Activated T-cell treated with anti-CD3 and anti-CD28 coated beads, Interleukin-2, amount 50 U/mL, for 72 hours (primary cell): ENCODE results near the gene MT1F. TPM values are rescaled to one million over a fixed set of nuclear protein-coding genes. Genes with fewer than 3 reads are reported as not detected.
A peak's percentile ranks its signal among the peaks of the same experiment; 100 is the strongest.

Experiments
- ATAC-seq, 2 donors: fragments of 150-1000 bp; cut with Tn5 transposase; replicated peaks in 1 of 2; 2 replicates each; pipeline ENCODE4 v1.10.0; 2021; ENCODE audit warnings: moderate library complexity in 2 of 2, mild to moderate bottlenecking in 1 of 2
- DNase-seq, 2 donors: peaks; one replicate each; pipeline ENCODE4 v3.0.0; 2021 to 2022; ENCODE audit warnings: mixed read lengths in 1 of 2
- H3K27ac Mint-ChIP-seq: one replicate; pipeline ENCODE4 v1.8.0; 2022; ENCODE audit warnings: mild to moderate bottlenecking, moderate library complexity, mixed read lengths
- H3K27me3 Mint-ChIP-seq: one replicate; pipeline ENCODE4 v1.8.0; 2022; ENCODE audit warnings: low read depth, mixed read lengths
- H3K36me3 Mint-ChIP-seq, 2 donors: one replicate each; pipeline ENCODE4 v1.8.0; 2022; ENCODE audit warnings: mixed read lengths in 2 of 2, mild to moderate bottlenecking in 1 of 2; ENCODE audit not compliant: insufficient read depth in 2 of 2
- H3K4me1 Mint-ChIP-seq: one replicate; pipeline ENCODE4 v1.8.0; 2022; ENCODE audit warnings: low read depth, mixed read lengths
- H3K4me3 Mint-ChIP-seq, 2 donors: one replicate each; pipeline ENCODE4 v1.8.0; 2022; ENCODE audit warnings: mild to moderate bottlenecking in 2 of 2, mixed read lengths in 2 of 2, moderate library complexity in 2 of 2
- H3K9me3 Mint-ChIP-seq, 2 donors: one replicate each; pipeline ENCODE4 v1.8.0; 2022; ENCODE audit warnings: mixed read lengths in 2 of 2
- total RNA-seq, 2 donors: library from RNA; stranded (reverse); gene quantifications; one replicate each; pipeline ENCODE4 v1.2.3, GENCODE V29; 2022

The MT1F gene
- total RNA-seq, 2 donors from 2014 or later = 39.1 to 48.4 TPM

- ATAC-seq (peak in 1 of 2 donors; percentile 34), DNase-seq (no peak)
- Mint-ChIP-seq H3K9me3 (no peaks in the 10 kb centered on the region), H3K4me1 (peaks cover 42% of the 10 kb centered on the region), H3K36me3 (no peaks in the 10 kb centered on the region), H3K27ac (no peak overlapping the region), H3K27me3 (peaks cover 50% of the 10 kb centered on the region), H3K4me3 (no peak overlapping the region)
Measured at GRCh38 chr16:56630134-56630533, 27.6 kb upstream of the MT1F start.

GRCh38 chr16:56631197-56631596, 26.6 kb upstream of the MT1F start:
- H3K9me3 Mint-ChIP-seq = no peaks in the 10 kb centered on the region

DNA sequence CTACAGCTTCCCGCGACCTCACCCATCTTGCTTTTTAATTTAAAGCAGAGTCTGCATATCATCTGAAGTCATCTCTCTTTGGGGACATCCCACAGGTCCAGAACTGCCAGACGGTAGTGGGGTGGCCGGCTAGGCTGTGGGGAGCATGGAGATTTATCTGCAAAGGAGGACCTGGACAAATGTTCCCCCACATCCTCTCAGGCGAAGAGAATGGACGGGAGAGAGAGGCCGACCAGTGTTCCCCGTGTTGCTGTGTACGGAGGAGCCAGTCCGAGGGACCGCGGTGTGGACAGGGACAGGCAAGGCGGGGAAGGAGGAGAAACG, 26.0 kb upstream of the MT1F start:
- DNase-seq (no peak), ATAC-seq (no peak)
- Mint-ChIP-seq H3K4me1 (peaks cover 43% of the 10 kb centered on the region), H3K27me3 (peaks cover 66% of the 10 kb centered on the region), H3K27ac (no peak overlapping the region), H3K9me3 (no peaks in the 10 kb centered on the region), H3K4me3 (peak overlapping the region; percentile 76 to 85), H3K36me3 (no peaks in the 10 kb centered on the region)

More at GRCh38 chr16:56631197-56631596, 26.6 kb upstream of the MT1F start:
- DNase-seq (no peak), ATAC-seq (no peak)
- Mint-ChIP-seq H3K4me3 (peak overlapping the region; percentile 76 to 85), H3K27ac (no peak overlapping the region), H3K36me3 (no peaks in the 10 kb centered on the region), H3K4me1 (peaks cover 43% of the 10 kb centered on the region), H3K27me3 (peaks cover 60% of the 10 kb centered on the region)

- peaks cover 71% of the 10 kb centered on the region for H3K27me3 Mint-ChIP-seq
- no peaks in the 10 kb centered on the region for H3K9me3 Mint-ChIP-seq
- H3K27ac Mint-ChIP-seq = no peak within 1 kb of the TSS
- DNase-seq (peak in 1 of 2 donors; percentile 39), ATAC-seq (peak; percentile 59 to 70)
- H3K4me3 Mint-ChIP-seq = peak within 1 kb of the TSS; percentile 76 to 85
- H3K36me3 Mint-ChIP-seq = no peaks in the 10 kb centered on the region
- H3K4me1 Mint-ChIP-seq = peaks cover 47% of the 10 kb centered on the region
Measured at GRCh38 chr16:56632156-56632847, 25.5 kb upstream of the MT1F start, which contains the start of gene MT1M. MT1M (plus strand) TSS chr16:56632659; CDS start chr16:56632732, 73 bp downstream.

- no peaks in the 10 kb centered on the region for H3K36me3 Mint-ChIP-seq
- no peaks in the 10 kb centered on the region for H3K9me3 Mint-ChIP-seq
- H3K27ac Mint-ChIP-seq = no peak overlapping the region
- H3K27me3 Mint-ChIP-seq = peaks cover 77% of the 10 kb centered on the region
- H3K4me1 Mint-ChIP-seq = peaks cover 52% of the 10 kb centered on the region
- DNase-seq (no peak), ATAC-seq (no peak)
- peak overlapping the region; percentile 76 to 85 for H3K4me3 Mint-ChIP-seq
Measured at GRCh38 chr16:56632848-56633365, 24.9 kb upstream of the MT1F start.

DNA sequence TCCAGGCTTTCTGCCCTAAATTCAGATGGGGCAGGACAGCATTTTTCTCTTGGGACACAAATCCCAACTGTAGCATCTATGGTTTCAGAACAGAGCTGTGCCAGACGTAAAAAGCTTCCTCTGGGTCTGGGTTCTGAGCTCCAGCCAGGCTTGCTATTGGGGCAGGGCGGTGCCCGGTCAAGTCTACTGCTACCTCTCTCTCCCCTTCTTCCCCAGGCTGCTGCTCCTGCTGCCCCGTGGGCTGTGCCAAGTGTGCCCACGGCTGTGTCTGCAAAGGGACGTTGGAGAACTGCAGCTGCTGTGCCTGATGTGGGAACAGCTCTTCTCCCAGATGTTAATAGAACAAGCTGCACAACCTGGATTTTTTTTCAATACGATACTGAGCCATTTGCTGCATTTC, 24.2 kb upstream of the MT1F start:
- Mint-ChIP-seq H3K27me3 (peaks cover 83% of the 10 kb centered on the region), H3K27ac (no peak overlapping the region), H3K4me1 (peaks cover 56% of the 10 kb centered on the region), H3K4me3 (no peak overlapping the region), H3K9me3 (no peaks in the 10 kb centered on the region), H3K36me3 (no peaks in the 10 kb centered on the region)
- no peak for DNase-seq
- no peak for ATAC-seq

GRCh38 chr16:56634715-56635440, 22.9 kb upstream of the MT1F start:
- H3K4me3 Mint-ChIP-seq = peak overlapping the region; percentile 68 to 84
- DNase-seq = no peak
- H3K36me3 Mint-ChIP-seq = no peaks in the 10 kb centered on the region
- H3K27me3 Mint-ChIP-seq = peaks cover 95% of the 10 kb centered on the region
- no peak for ATAC-seq
- no peak overlapping the region for H3K27ac Mint-ChIP-seq
- no peaks in the 10 kb centered on the region for H3K9me3 Mint-ChIP-seq
- H3K4me1 Mint-ChIP-seq = peaks cover 55% of the 10 kb centered on the region

DNA sequence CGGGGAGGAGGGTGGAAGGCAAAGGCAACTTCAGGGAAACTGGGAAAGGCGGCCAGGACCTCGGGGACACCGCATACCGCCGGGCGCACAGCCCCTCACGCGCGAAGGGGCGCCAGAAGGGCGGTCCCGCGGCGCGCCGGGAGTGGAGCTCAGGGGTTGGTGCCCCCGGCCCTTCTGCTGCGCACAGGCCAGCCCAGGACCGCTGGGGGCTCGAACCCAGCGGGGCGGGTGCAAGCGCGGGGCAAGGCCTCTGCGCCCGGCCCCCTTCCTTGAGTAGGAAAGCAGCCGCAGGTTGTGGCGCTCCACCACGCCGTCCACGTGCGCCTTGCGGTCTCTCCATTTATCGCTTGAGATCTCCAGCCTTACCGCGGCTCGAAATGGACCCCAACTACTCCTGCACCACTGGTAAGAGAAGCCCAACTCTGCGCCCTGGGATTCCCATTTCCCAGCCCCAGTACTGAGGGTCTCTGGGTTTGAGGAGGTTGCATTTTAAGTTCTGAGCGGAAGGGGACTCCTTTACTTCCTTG, 22.3 kb upstream of the MT1F start:
- peak overlapping the region; percentile 68 to 84 for H3K4me3 Mint-ChIP-seq
- ATAC-seq = no peak
- DNase-seq = no peak
- H3K36me3 Mint-ChIP-seq = no peaks in the 10 kb centered on the region
- H3K27me3 Mint-ChIP-seq = peaks cover 95% of the 10 kb centered on the region
- peaks cover 49% of the 10 kb centered on the region for H3K4me1 Mint-ChIP-seq
- no peaks in the 10 kb centered on the region for H3K9me3 Mint-ChIP-seq
- H3K27ac Mint-ChIP-seq = no peak overlapping the region

DNA sequence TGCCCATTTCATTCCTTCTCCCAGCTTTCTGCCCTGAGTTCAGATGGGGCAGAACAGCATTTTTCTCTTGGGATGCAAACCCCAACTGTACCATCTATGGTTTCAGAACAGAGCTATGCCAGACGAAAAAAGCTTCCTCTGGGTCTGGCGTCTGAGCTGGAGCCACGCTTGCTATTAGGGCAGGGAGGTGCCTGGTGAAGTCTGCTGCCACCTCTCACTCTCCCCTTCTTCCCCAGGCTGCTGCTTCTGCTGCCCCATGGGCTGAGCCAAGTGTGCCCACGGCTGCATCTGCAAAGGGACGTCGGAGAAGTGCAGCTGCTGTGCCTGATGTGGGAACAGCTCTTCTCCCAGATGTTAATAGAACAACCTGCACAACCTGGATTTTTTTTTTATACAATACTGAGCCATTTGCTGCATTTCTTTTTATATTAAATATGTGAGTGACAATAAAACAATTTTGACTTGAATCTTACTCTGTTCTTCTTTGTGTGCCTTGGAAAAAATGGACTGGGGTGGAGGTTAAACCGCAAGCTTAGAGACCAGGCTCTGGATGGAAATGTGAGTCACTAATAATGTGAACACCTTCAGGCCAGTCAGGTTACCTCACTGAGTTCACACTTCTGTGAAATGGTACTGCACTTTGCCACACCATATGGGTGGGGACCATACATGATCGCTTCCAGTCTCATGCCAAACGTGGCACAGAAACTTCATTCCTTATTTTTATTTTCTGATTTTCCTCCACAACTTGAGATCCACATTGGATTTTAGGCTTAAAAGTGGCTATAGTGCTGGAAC, 20.9 kb upstream of the MT1F start:
- Mint-ChIP-seq H3K27me3 (peaks cover 91% of the 10 kb centered on the region), H3K36me3 (no peaks in the 10 kb centered on the region), H3K27ac (no peak overlapping the region), H3K4me3 (peak overlapping the region in 1 of 2 donors; percentile 84), H3K4me1 (peaks cover 44% of the 10 kb centered on the region), H3K9me3 (no peaks in the 10 kb centered on the region)
- no peak for DNase-seq
- no peak for ATAC-seq

DNA sequence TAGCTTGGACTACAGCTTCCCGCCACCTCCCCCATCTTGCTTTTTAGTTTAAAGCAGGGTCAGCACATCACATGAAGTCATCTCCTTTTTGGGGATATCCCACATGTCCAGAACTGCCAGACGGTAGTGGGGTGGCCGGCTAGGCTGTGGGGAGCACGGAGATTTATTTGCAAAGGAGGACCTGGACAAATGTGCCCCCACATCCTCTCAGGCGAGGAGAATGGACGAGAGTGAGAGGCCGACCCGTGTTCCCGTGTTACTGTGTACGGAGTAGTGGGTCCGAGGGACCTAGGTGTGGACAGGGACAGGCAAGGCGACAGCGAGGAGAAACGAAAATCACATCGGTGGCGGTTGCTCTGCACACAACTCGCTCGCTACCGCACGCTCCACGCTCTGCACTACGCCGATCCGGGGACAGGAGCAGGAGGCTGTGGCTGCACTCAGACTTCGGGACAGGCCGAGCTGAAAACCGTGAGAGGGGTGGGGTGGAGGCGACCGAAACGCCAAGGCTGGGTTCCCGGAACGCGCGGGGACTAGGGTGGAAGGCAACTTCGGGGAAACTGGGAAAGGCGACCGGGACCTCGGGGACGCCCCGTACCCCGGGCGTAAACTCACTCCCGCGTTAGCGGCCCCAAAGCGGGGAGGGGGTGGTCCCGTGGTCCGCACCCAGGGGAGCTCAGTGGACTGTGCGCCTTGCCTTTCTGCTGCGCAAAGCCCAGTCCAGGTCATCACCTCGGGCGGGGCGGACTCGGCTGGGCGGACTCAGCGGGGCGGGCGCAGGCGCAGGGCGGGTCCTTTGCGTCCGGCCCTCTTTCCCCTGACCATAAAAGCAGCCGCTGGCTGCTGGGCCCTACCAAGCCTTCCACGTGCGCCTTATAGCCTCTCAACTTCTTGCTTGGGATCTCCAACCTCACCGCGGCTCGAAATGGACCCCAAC, 19.7 kb upstream of the MT1F start, which contains the start of gene MT1A:
Gene MT1A (plus strand): TSS at position 853 of the 937 bp plus-strand sequence. CDS start 73 bp downstream, at position 926.
- DNase-seq (peak; percentile 48 to 58), ATAC-seq (peak; percentile 62 to 70)
- Mint-ChIP-seq H3K4me3 (peak within 1 kb of the TSS; percentile 84), H3K4me1 (peaks cover 48% of the 10 kb centered on the region), H3K27me3 (peaks cover 82% of the 10 kb centered on the region), H3K9me3 (no peaks in the 10 kb centered on the region), H3K36me3 (no peaks in the 10 kb centered on the region), H3K27ac (no peak within 1 kb of the TSS)

DNA sequence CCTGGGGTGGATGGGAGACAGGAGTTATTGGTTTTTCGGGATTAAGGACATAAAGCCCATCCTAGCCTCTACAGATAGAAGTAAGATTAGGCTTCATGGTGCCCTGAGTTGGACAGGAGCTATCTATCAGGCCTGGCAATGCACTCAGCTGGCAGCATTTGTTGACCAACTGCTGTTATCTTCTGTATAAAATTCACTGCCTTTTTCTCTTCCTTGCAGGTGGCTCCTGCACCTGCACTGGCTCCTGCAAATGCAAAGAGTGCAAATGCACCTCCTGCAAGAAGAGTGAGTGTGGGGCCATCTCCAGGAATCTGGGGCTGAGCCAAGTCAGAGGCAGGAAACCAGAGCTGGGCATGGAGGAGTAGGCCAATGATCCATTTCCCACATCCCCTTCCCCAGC, 18.7 kb upstream of the MT1F start:
- H3K4me1 Mint-ChIP-seq = peaks cover 52% of the 10 kb centered on the region
- H3K27me3 Mint-ChIP-seq = peaks cover 72% of the 10 kb centered on the region
- no peak for DNase-seq
- H3K9me3 Mint-ChIP-seq = no peaks in the 10 kb centered on the region
- no peak overlapping the region for H3K4me3 Mint-ChIP-seq
- no peak for ATAC-seq
- no peaks in the 10 kb centered on the region for H3K36me3 Mint-ChIP-seq
- no peak overlapping the region for H3K27ac Mint-ChIP-seq

- no peak overlapping the region for H3K27ac Mint-ChIP-seq
- peaks cover 51% of the 10 kb centered on the region for H3K4me1 Mint-ChIP-seq
- DNase-seq = no peak
- peaks cover 62% of the 10 kb centered on the region for H3K27me3 Mint-ChIP-seq
- H3K9me3 Mint-ChIP-seq = no peaks in the 10 kb centered on the region
- no peak for ATAC-seq
- H3K36me3 Mint-ChIP-seq = no peaks in the 10 kb centered on the region
- no peak overlapping the region for H3K4me3 Mint-ChIP-seq
Measured at GRCh38 chr16:56640076-56640475, 17.7 kb upstream of the MT1F start.
